PC-9 (cell line): Measurements from ENCODE around the gene NUP43.

ENCODE experiments used
- CTCF ChIP-seq: fragments of 200-600 bp; sonication (generic); conservative IDR thresholded peaks from 2 replicates; pipeline ENCODE4 v1.6.1; 2017; ENCODE audit warnings: mixed run types, antibody characterized with exemption, mild to moderate bottlenecking, moderate library complexity
- EZH2 ChIP-seq: fragments of 200-600 bp; sonication (generic); IDR thresholded peaks from 2 replicates; pipeline ENCODE4 v1.8.0; 2017; ENCODE audit warnings: antibody characterized with exemption, low read depth

DNA sequence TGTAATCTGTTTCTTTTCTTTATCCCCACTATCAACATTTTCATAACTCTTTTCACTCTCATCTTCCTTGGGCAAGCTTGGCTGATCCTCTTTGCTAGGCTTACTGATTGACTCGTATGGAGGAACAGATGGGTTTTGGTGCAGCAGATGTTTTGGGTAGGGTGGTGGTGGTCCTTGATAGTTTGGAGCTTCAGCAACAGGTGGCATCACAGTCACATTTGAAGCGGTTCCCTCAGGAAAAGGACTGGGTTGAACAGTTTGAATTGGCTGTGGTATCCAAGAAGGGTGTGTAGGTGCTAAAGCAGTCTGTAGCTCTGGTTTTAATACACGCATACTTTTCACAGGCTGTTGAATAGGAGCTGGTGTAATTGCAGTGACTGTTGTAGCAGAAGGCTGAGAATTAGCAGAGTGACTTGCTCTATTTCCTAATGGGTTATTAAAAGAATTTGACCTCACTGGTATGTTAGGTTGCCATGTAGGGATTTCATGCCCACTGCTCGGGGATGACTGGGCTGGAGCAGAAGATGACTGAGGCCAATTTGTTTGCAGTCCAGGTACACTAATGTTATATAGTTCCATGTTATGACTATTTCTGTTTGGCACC, 63.0 kb downstream of the NUP43 start:
- TF ChIP-seq CTCF (no peak), EZH2 (no peak)
